ENCODE measurements around the gene WDR82. TPM values are rescaled to one million over a fixed set of nuclear protein-coding genes. Genes with fewer than 3 reads are reported as not detected.

The WDR82 gene
- total and polyA plus RNA-seq, 12 donors, result 23.8 to 84.0 (median 54.4) TPM

- no peak overlapping the region for H3K4me3 ChIP-seq
- no peak for DNase-seq
- WGBS, 4 donors, result 89 to 93% (median 91%) methylated on average over 6 to 21 of the region's 21 CpGs
- no peaks in the 10 kb centered on the region for H3K27me3 ChIP-seq
- H3K36me3 ChIP-seq (replicated peaks in 1 of 2), result peaks cover 0 to 45% of the 10 kb centered on the region in 2 donors
- intact Hi-C loops (cut with DNase I), result no loop called here
- H3K4me1 ChIP-seq (replicated peaks in 1 of 2), result no peaks in the 10 kb centered on the region
- no peak overlapping the region for H3K27ac ChIP-seq
- TF ChIP-seq CTCF (IDR thresholded peaks at IDR 0.05) (no peak), POLR2A (IDR thresholded peaks at IDR 0.05) (no peak)
- no peaks in the 10 kb centered on the region for H3K9me3 ChIP-seq (replicated peaks in 1 of 3)
Observed at GRCh38 chr3:52228751-52229291, 49.6 kb downstream of the WDR82 start.

- WGBS, 4 donors, result 84 to 93% (median 90%) methylated on average over 10 of the region's 10 CpGs
- Histone ChIP-seq H3K4me3 (no peak overlapping the region), H3K27ac (no peak overlapping the region), H3K27me3 (no peaks in the 10 kb centered on the region), H3K36me3 (replicated peaks in 1 of 2) (peaks cover 0 to 43% of the 10 kb centered on the region in 2 donors), H3K4me1 (replicated peaks in 1 of 2) (no peaks in the 10 kb centered on the region), H3K9me3 (replicated peaks in 1 of 3) (no peaks in the 10 kb centered on the region)
- no peak for TF ChIP-seq POLR2A (IDR thresholded peaks at IDR 0.05)
- DNase-seq, result no peak
- intact Hi-C loops (cut with DNase I), result no loop called here
Observed at GRCh38 chr3:52228266-52228665, 50.2 kb downstream of the WDR82 start.

GRCh38 chr3:52227766-52228165 lies 50.7 kb downstream of the WDR82 start:
- intact Hi-C loops (cut with DNase I), result no loop called here
- H3K9me3 ChIP-seq (replicated peaks in 1 of 3), result no peaks in the 10 kb centered on the region
- H3K4me1 ChIP-seq (replicated peaks in 1 of 2), result no peaks in the 10 kb centered on the region
- no peak for DNase-seq
- H3K36me3 ChIP-seq (replicated peaks in 1 of 2), result peaks cover 0 to 40% of the 10 kb centered on the region in 2 donors
- H3K27me3 ChIP-seq, result no peaks in the 10 kb centered on the region
- H3K4me3 ChIP-seq, result no peak overlapping the region
- WGBS, 4 donors, result 79 to 85% (median 82%) methylated on average over 5 to 7 of the region's 7 CpGs
- TF ChIP-seq POLR2A (IDR thresholded peaks at IDR 0.05) (no peak), CTCF (IDR thresholded peaks at IDR 0.05) (no peak)
- H3K27ac ChIP-seq, result no peak overlapping the region

- TF ChIP-seq POLR2A (IDR thresholded peaks at IDR 0.05), result no peak
- TF ChIP-seq CTCF (IDR thresholded peaks at IDR 0.05), result no peak
- WGBS, 4 donors, result 90 to 93% (median 92%) methylated on average over 3 to 4 of the region's 4 CpGs; no CpG with 5 or more reads in 1 of the 4 donors
Observed at GRCh38 chr3:52227117-52227516, 51.3 kb downstream of the WDR82 start.

GRCh38 chr3:52226229-52226817 lies 52.1 kb downstream of the WDR82 start:
- no peaks in the 10 kb centered on the region for H3K4me1 ChIP-seq (replicated peaks in 1 of 2)
- H3K27me3 ChIP-seq, result no peaks in the 10 kb centered on the region
- H3K27ac ChIP-seq, result no peak overlapping the region
- DNase-seq, result no peak
- no peaks in the 10 kb centered on the region for H3K9me3 ChIP-seq (replicated peaks in 1 of 3)
- no peak for TF ChIP-seq CTCF (IDR thresholded peaks at IDR 0.05)
- TF ChIP-seq POLR2A (IDR thresholded peaks at IDR 0.05), result no peak
- 87 to 91% (median 88%) methylated on average over 4 to 5 of the region's 5 CpGs for WGBS, 4 donors
- H3K4me3 ChIP-seq, result no peak overlapping the region
- intact Hi-C loops (cut with DNase I), result no loop called here
- H3K36me3 ChIP-seq (replicated peaks in 1 of 2), result peaks cover 0 to 28% of the 10 kb centered on the region in 2 donors

More at GRCh38 chr3:52227117-52227516, 51.3 kb downstream of the WDR82 start:
- Histone ChIP-seq H3K4me1 (replicated peaks in 1 of 2) (no peaks in the 10 kb centered on the region), H3K9me3 (replicated peaks in 1 of 3) (no peaks in the 10 kb centered on the region), H3K27ac (no peak overlapping the region), H3K27me3 (no peaks in the 10 kb centered on the region), H3K36me3 (replicated peaks in 1 of 2) (peaks cover 0 to 35% of the 10 kb centered on the region in 2 donors), H3K4me3 (no peak overlapping the region)
- intact Hi-C loops (cut with DNase I), result no loop called here
- no peak for DNase-seq

Measured in adrenal gland (tissue), 12 donors.